Esophagus muscularis mucosa (tissue), 4 donors: Measurements from ENCODE around the gene PPP2R5C. TPM values are rescaled to one million over a fixed set of nuclear protein-coding genes. Genes with fewer than 3 reads are reported as not detected.

Source experiments
- DNase-seq: peaks from one replicate; pipeline ENCODE4 v3.0.0-alpha.2; 2017; ENCODE audit errors: extremely low spot score
- H3K27ac ChIP-seq, 4 donors: fragments of 200-600 bp; sonication (generic); replicated peaks in 1 of 4; 1 replicate in 3 of 4; 2 replicates in 1 of 4; pipeline ENCODE4 v1.5.1; 2016 to 2019; ENCODE audit warnings: mild to moderate bottlenecking in 1 of 4
- H3K27me3 ChIP-seq, 4 donors: fragments of 200-600 bp; sonication (generic); one replicate each; pipeline versions ENCODE4 v1.5.1 to v1.6.0; 2016 to 2019
- H3K36me3 ChIP-seq, 4 donors: fragments of 200-600 bp; sonication (generic); one replicate each; pipeline ENCODE4 v1.5.1; 2016 to 2019
- H3K4me1 ChIP-seq, 4 donors: fragments of 200-600 bp; sonication (generic); one replicate each; pipeline ENCODE4 v1.5.1; 2016 to 2019
- H3K4me3 ChIP-seq, 4 donors: fragments of 200-600 bp; sonication (generic); 1 replicate in 2 of 4; 2 replicates in 2 of 4; pipeline ENCODE4 v1.5.1; 2016 to 2019; ENCODE audit warnings: mild to moderate bottlenecking in 4 of 4, moderate library complexity in 1 of 4
- H3K9me3 ChIP-seq, 4 donors: fragments of 200-600 bp; sonication (generic); 1 replicate in 3 of 4; 2 replicates in 1 of 4; pipeline ENCODE4 v1.5.1; 2016 to 2019
- EP300 ChIP-seq: sonication (generic); formaldehyde crosslinking; IDR thresholded peaks from one replicate; pipeline ENCODE4 v1.6.1; 2017; ENCODE audit warnings: antibody characterized with exemption
- POLR2A ChIP-seq: fragments of 450-650 bp; IDR thresholded peaks from one replicate; pipeline ENCODE4 v1.6.1; 2017; ENCODE audit warnings: antibody characterized with exemption, moderate library complexity, mild to moderate bottlenecking, low read depth
- POLR2AphosphoS5 ChIP-seq, 2 donors: sonication (generic); formaldehyde crosslinking; IDR thresholded peaks; one replicate each; pipeline ENCODE4 v1.6.1; 2017; ENCODE audit warnings: antibody characterized with exemption in 2 of 2
- WGBS: methylation state at CpG from one replicate; pipeline ENCODE4 v1.1.5; 2018; 5-methylcytosine and 5-hydroxymethylcytosine counted together
- intact Hi-C: fragments of 100-400 bp; cut with DNase I; formaldehyde crosslinking; loops from one replicate; pipeline ENCODE4 v1.15.1; 2023
- total RNA-seq, 4 donors: library from RNA; depleted of rRNA; stranded (reverse); fragments of >200 nt; gene quantifications; one replicate each; pipeline versions ENCODE4 v1.1.0 to v1.2.1, GENCODE V29; 2016
- TF ChIP-seq, protein P1 (sequence below), 3 experiments: fragments of 200-600 bp in 2 of 3; fragments of 450-650 bp in 1 of 3; sonication (generic) in 2 of 3; IDR thresholded peaks; one replicate each; pipeline ENCODE4 v1.5.1; 2017 to 2019; ENCODE audit warnings: antibody characterized with exemption in 3 of 3, mild to moderate bottlenecking in 2 of 3, moderate library complexity in 1 of 3

Gene PPP2R5C
- total RNA-seq, 4 donors from 2014 or later, result 103 to 142 (median 131) TPM

DNA sequence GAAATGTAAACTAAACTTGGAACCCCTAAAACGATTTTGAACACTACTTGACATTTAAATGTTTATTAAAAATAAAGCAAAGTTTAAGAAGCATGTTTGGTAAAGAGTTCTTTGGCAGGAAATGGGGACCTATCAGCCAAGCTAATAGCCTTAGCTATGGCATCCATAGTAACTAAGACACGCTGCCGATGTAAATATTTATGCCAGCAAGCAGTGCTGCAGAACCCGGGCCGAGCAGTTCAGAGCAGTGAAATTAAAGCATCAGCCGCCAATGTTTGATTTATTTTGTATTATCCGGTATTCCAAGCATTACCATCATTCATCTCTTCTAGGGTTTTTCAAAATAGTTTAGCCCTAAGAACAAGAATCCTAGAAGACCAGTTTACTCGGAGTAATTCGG is 61.6 kb downstream of the PPP2R5C start:
- no peak for TF ChIP-seq EP300
- TF ChIP-seq POLR2AphosphoS5 (IDR thresholded peaks at IDR 0.05), result no peak
- no peak for TF ChIP-seq POLR2A
- TF ChIP-seq, protein P1, sequence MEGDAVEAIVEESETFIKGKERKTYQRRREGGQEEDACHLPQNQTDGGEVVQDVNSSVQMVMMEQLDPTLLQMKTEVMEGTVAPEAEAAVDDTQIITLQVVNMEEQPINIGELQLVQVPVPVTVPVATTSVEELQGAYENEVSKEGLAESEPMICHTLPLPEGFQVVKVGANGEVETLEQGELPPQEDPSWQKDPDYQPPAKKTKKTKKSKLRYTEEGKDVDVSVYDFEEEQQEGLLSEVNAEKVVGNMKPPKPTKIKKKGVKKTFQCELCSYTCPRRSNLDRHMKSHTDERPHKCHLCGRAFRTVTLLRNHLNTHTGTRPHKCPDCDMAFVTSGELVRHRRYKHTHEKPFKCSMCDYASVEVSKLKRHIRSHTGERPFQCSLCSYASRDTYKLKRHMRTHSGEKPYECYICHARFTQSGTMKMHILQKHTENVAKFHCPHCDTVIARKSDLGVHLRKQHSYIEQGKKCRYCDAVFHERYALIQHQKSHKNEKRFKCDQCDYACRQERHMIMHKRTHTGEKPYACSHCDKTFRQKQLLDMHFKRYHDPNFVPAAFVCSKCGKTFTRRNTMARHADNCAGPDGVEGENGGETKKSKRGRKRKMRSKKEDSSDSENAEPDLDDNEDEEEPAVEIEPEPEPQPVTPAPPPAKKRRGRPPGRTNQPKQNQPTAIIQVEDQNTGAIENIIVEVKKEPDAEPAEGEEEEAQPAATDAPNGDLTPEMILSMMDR (IDR thresholded peaks at IDR 0.05), result no peak
- H3K27me3 ChIP-seq, result no peaks in the 10 kb centered on the region
- peaks cover 31 to 69% (median 63%) of the 10 kb centered on the region in 4 donors for H3K4me1 ChIP-seq
- intact Hi-C loops, result no loop called here
- H3K36me3 ChIP-seq, result peaks cover 0 to 7% (median 2%) of the 10 kb centered on the region in 4 donors
- H3K9me3 ChIP-seq, result no peaks in the 10 kb centered on the region
- 26% methylated on average over 9 of the region's 9 CpGs for WGBS
- peak overlapping the region; percentile 25 to 50 (median 41) for H3K4me3 ChIP-seq
- DNase-seq, result no peak
- peak overlapping the region; percentile 87 to 91 (median 90) for H3K27ac ChIP-seq

DNA sequence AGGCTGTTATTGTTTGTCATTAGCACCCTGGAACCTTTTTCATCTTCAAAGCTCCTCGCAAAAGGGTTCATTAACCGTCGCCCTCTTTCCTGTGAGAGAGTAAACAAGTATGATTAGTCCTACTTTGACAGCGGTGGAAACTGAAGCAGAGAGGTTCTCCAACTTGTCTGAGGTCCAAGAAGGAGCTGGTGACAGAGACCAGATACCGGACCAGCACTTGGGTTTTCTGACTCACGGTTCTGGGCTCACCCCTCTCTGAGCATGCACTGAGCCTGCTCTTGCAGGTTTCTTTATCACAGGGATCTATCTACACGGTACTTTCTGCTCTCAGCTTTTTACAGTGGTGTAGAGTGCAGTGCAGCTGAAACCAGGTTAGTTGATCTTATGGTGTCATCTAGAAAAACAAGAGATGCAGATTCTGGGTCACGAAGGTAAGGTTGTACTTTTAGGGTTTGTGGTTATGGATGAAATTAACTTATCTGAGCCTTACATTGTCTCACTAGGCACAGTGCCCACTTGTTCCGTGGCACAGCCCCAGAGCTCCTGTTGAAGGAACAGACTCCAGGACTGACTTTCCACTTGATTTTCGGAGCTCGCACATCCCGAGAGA is 62.1 kb downstream of the PPP2R5C start:
- WGBS, result 24% methylated on average over 12 of the region's 12 CpGs
- Histone ChIP-seq H3K27ac (peak overlapping the region; percentile 87 to 91 (median 90)), H3K27me3 (no peaks in the 10 kb centered on the region), H3K9me3 (no peaks in the 10 kb centered on the region), H3K4me3 (peak overlapping the region; percentile 25 to 50 (median 41)), H3K4me1 (peaks cover 33 to 72% (median 65%) of the 10 kb centered on the region in 4 donors), H3K36me3 (peaks cover 0 to 7% (median 2%) of the 10 kb centered on the region in 4 donors)
- TF ChIP-seq EP300, result no peak
- TF ChIP-seq POLR2AphosphoS5 (IDR thresholded peaks at IDR 0.05), result peak; percentile 72 to 81
- DNase-seq, result no peak
- intact Hi-C loops, result no loop called here

- no peaks in the 10 kb centered on the region for H3K27me3 ChIP-seq
- WGBS, result 26% methylated on average over 3 of the region's 3 CpGs
- intact Hi-C loops, result no loop called here
- H3K4me1 ChIP-seq, result peaks cover 40 to 76% (median 72%) of the 10 kb centered on the region in 4 donors
- peaks cover 0 to 7% (median 3%) of the 10 kb centered on the region in 4 donors for H3K36me3 ChIP-seq
- H3K9me3 ChIP-seq, result no peaks in the 10 kb centered on the region
- DNase-seq, result no peak
- peak overlapping the region; percentile 87 to 91 (median 90) for H3K27ac ChIP-seq
- TF ChIP-seq EP300 (no peak), POLR2A (no peak), POLR2AphosphoS5 (IDR thresholded peaks at IDR 0.05) (no peak)
- TF ChIP-seq, protein P1 (IDR thresholded peaks at IDR 0.05), result no peak
- peak overlapping the region; percentile 25 to 50 (median 41) for H3K4me3 ChIP-seq
Observed at GRCh38 chr14:101824339-101824727, 62.8 kb downstream of the PPP2R5C start.

- H3K4me1 ChIP-seq, result peaks cover 41 to 90% (median 87%) of the 10 kb centered on the region in 4 donors
- H3K4me3 ChIP-seq, result no peak overlapping the region
- peaks cover 0 to 10% (median 0%) of the 10 kb centered on the region in 4 donors for H3K36me3 ChIP-seq
- H3K27me3 ChIP-seq, result no peaks in the 10 kb centered on the region
- H3K27ac ChIP-seq, result peak overlapping the region; percentile 87 to 91 (median 90)
- intact Hi-C loops, result no loop called here
- 86% methylated on average over 3 of the region's 3 CpGs for WGBS
- DNase-seq, result no peak
- TF ChIP-seq, protein P1 (IDR thresholded peaks at IDR 0.05), result no peak
- no peak for TF ChIP-seq POLR2AphosphoS5 (IDR thresholded peaks at IDR 0.05)
- TF ChIP-seq POLR2A, result no peak
- TF ChIP-seq EP300, result no peak
- no peaks in the 10 kb centered on the region for H3K9me3 ChIP-seq
Observed at GRCh38 chr14:101825797-101826196, 64.3 kb downstream of the PPP2R5C start.

DNA sequence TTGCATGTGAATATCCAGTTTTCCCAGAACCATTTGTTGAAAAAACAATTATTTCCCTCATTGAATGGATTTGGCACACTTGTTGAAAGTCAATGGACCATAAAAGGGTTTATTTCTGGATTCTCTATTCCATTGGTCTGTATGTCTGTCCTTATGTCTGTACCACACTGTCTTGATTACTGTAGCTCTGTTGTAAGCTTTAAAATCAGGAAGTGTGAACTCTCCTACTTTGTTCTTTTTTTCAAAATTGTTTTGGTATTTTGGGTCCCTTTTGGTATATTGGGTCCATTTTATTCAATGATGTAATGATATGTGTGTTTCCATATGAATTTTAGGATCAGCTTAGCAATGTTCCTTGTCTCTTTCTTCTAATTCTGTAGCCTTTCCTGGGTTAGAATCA is 64.8 kb downstream of the PPP2R5C start:
- H3K4me3 ChIP-seq, result no peak overlapping the region
- no peaks in the 10 kb centered on the region for H3K27me3 ChIP-seq
- no peaks in the 10 kb centered on the region for H3K9me3 ChIP-seq
- H3K4me1 ChIP-seq, result peaks cover 40 to 96% (median 92%) of the 10 kb centered on the region in 4 donors
- no peak for TF ChIP-seq EP300
- TF ChIP-seq, protein P1 (IDR thresholded peaks at IDR 0.05), result no peak
- no peak for TF ChIP-seq POLR2AphosphoS5 (IDR thresholded peaks at IDR 0.05)
- no peak for TF ChIP-seq POLR2A
- peak overlapping the region; percentile 87 to 91 (median 90) for H3K27ac ChIP-seq
- intact Hi-C loops, result no loop called here
- H3K36me3 ChIP-seq, result peaks cover 0 to 10% (median 0%) of the 10 kb centered on the region in 4 donors
- DNase-seq, result no peak
